HG03442 (cell line): Measurements from ENCODE around the gene OPTC.
"Not testable (repeated sequence)": the region's sequence is repeated elsewhere in the genome, so short reads cannot be mapped to it uniquely, and the experiment has no call there.

Experiments
- ATAC-seq: cut with Tn5 transposase; IDR thresholded peaks from one replicate; pipeline ENCODE4 v1.9.1; 2021; ENCODE audit warnings: mild to moderate bottlenecking, moderate library complexity; ENCODE audit not compliant: unreplicated experiment

OPTC gene

GRCh38 chr1:203516184-203516583 is 22.2 kb downstream of the OPTC start:
- no peak for ATAC-seq

- ATAC-seq: no peak
Observed at GRCh38 chr1:203516906-203517305, 23.0 kb downstream of the OPTC start.

GRCh38 chr1:203517426-203518110 is 23.6 kb downstream of the OPTC start:
- ATAC-seq: no peak

GRCh38 chr1:203518139-203518538 is 24.2 kb downstream of the OPTC start:
- ATAC-seq: not testable (repeated sequence)

DNA sequence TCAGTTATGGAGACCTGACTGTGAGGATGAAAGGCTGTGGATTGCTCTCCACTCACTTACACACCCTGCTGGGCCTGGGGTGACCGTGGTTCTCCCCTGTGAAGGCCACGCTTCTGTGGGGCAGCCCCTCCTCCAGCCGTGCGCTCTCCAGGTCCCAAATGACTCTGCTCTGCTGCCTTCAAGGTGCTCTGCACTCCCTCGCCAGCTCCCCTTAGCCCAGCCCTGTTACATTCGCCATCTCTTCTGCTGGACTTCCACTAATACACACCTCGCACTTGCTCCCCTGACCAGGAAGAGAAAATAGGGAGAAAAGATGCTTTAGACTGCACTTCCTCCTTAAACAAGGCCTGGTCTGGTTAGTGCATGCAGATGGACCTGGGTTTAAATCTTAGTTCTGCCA is 24.6 kb downstream of the OPTC start:
- ATAC-seq: no peak

DNA sequence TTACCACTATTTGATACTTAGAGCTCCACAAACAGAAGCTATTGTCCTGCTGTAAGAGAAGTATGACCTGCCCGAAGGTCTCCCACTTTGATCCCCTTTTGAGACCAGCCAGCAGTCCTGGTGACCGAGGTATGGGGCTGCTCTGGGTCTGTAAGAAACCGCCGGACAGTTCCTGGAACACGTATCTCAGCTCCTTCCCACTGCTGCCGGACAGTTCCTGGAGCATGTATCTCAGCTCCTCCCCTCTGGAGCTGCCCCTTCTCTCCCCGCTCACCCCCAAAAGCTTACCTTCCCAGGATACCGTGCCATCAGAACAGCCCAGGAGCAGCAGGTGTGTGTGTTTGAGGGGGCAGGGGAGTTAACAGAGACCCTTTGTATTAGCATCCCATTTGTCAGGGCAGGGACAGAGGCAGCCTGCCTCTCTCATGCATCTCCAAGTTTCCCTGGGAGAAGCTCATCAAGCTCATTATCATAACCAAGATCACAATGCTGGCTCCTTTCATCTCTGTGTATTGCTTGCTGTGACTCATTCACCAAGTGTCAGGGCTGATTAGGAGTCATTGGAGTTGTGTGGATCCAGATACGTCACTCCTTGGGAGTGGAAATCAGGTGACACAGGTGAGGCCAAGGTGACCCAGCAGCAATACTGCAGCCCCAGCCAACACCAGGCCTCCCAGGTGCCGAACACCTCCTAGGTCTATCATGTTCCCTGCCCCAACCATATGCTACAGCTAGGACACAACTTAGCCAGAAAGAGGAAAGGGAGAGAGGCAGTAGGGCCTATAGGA is 25.3 kb downstream of the OPTC start:
- ATAC-seq: no peak

DNA sequence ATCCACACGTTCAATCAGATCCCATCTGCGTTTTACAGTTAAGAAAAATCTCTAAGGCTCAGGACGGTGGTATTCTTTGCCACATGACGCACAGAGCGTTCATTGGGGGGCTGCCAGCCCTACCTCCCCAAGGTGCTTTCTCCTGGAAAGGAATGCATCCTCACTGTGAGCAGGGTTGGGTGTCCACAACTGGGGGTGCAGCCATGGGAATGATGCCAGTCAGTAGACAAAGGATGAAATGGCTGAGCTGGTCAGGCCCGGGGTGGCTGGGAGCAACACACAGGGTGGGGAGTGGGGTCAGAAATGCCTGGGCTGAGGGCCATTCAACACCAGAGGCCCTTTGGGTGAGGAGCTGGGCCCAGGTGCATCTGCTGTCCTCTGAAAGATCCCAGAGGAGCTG is 25.9 kb downstream of the OPTC start:
- no peak for ATAC-seq

- ATAC-seq: no peak
Observed at GRCh38 chr1:203520315-203520714, 26.4 kb downstream of the OPTC start.

DNA sequence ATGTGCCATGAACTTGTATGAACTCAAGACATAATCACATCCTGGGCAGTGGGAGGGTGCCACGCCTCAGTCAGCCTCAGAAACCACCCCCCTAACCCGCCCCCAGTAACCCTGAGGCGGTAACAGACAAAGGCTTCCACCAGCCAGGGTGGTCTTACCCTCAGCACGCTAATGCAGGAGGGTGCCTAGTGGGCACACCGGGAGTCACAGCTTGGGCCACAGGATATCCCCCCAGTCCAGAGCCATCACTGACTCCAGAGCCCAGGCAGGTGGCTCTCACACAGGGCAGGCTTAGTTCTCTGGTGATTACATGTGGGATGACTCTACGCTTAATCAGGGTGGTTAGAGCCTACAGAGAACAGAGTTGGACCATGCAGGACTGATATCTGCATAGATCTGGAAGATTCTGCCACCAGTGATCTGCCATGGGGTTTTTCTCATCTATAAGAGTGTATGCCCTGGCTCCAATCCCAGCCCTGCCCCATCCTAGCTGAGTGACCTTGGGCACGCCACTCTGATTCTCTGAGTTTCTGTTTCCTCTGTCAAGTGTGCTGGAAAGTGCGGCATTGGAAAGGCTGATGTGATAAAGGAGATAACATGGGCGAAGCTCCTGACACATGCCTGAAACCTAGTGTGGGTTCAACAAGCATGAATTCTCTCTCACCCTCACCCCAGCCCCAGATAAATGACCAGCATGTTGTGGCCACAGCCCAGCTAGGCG is 27.3 kb downstream of the OPTC start:
- ATAC-seq: no peak

DNA sequence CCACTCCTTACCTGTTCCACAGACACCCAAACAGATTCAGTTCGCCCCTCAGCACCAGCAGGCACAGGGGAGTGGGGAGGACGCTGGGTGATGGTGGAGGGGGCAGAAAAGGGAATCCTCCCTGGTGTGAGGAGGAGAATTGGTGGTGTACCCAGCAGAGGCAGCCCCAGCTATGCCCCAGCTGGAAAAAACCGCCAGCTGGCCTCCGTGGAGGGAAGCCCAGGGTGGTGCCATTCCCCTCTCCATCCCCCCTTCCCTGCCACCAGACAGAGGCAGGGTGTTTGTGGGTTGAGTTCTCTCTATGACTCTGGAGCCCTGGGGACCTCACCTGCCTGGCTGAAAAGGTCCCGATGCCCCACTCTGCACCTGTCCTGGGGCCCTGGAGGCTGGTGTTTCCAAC is 27.9 kb downstream of the OPTC start:
- no peak for ATAC-seq

DNA sequence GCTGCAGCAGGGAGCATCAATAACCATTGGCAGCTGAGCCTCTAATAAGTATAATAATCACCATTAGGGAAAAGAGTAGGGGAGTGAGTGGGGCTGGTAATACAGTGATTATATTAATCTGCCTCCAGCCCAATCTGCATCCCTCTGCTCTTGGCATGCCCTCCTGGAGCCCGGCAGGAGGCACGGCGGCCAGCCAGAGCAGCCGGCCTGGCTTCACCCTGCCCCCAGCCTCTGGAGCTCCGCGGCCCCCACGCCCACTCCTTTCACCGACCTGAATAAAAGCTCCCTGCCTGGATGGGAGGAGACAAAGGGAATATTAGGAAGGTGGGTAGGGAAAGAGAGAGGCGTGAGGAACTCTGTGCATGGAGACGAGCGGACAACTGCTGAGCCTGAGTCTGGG is 28.3 kb downstream of the OPTC start:
- no peak for ATAC-seq

- no peak for ATAC-seq
Observed at GRCh38 chr1:203523667-203524066, 29.7 kb downstream of the OPTC start.

GRCh38 chr1:203524152-203524551 is 30.2 kb downstream of the OPTC start:
- ATAC-seq: no peak

GRCh38 chr1:203524824-203525223 is 30.9 kb downstream of the OPTC start:
- ATAC-seq: no peak

- ATAC-seq: no peak
Observed at GRCh38 chr1:203525685-203526084, 31.7 kb downstream of the OPTC start.

GRCh38 chr1:203526130-203526529 is 32.2 kb downstream of the OPTC start:
- no peak for ATAC-seq

- ATAC-seq: no peak
Observed at GRCh38 chr1:203526572-203526971, 32.6 kb downstream of the OPTC start.

- no peak for ATAC-seq
Observed at GRCh38 chr1:203527013-203527412, 33.1 kb downstream of the OPTC start.

DNA sequence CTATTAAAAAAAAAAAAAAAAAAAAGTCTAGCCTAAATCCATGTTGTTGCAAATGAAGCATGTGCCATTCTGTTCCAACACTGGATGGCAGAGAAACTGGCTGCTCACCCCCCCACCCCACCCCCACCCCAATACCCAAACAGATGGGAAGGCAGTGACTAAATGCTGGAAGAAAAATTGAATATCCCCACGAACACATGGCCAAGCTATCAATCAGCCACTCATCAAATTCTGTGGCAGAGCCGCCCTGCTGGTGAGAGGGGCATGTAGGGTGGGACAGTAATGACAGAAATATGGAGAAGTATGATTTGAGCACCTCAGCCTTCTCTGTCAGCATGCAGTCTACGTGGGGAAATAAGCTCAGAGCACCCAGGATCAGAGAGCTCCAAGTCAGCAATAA is 34.1 kb downstream of the OPTC start:
- ATAC-seq: no peak

DNA sequence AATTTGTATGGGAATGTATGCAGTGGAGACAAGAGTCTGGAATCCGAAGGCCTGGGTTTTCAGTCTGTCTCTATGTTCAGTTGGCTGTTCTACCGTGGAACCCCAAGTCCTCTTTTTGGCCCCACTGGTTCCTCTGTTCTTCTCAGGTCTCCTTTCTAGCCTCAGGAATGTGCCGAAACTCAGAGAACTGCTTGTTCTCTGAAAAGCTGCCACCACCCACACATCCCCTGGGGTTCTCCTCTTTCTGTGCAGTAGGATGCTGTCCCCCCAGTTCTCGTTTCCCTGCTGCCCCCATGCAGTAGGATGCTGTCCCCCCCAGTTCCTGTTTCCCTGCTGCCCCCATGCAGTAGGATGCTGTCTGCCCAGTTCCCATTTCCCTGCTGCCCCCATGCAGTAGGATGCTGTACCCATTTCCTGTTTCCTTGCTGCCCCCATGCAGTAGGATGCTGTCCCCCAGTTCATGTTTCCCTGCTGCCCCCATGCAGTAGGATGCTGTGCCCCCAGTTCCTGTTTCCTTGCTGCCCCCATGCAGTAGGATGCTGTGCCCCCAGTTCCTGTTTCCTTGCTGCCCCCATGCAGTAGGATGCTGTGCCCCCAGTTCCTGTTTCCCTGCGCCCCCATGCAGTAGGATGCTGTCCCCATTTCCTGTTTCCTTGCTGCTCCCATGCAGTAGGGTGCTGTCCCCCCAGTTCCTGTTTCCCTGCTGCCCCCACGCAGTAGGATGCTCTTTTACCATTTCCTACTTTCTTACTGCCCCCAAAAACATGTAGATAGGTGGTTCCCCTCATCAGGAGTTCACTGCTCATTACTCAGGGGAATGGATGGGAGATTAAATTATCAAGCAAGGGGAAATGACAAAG is 35.3 kb downstream of the OPTC start:
- no peak for ATAC-seq

DNA sequence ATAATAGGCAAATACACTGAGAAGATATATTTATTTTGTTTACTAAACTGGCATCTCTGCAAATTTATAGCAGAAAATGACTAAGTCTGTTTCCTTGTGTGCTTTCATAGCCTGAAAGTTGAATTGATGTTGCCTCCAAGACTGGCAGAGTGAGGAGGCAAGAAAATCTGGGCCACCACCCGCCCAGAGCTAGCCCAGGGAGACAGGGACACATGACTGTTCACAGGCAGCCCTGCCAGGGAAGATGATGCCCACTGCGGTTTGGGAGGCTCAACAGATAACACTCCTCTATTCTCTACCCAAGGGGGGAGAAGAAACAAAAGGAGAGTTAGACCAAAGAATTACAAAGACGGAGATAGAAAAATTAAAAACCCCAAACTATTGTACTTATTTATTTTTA is 37.1 kb downstream of the OPTC start:
- ATAC-seq: no peak
